HL-60/S4 (cell line): ENCODE results near the gene CLP1.
"Not testable (repeated sequence)": the region's sequence is repeated elsewhere in the genome, so short reads cannot be mapped to it uniquely, and the experiment has no call there.

Experiments
- in situ Hi-C: fragments of 300-500 bp; cut with MboI; formaldehyde crosslinking; loops from 2 replicates; pipeline ENCODE4 v1.14.3; 2022; ENCODE audit warnings: low sequenced_read_pairs

CLP1 gene

GRCh38 chr11:57656885-57657193 is 723 bp upstream of the CLP1 start:
- in situ Hi-C loops: loop anchor here (25.0 kb wide), 1 partner anchor 905 kb away; no protein-coding TSS in a partner anchor

- in situ Hi-C loops: loop anchor here (25.0 kb wide), 1 partner anchor 904 kb away; no protein-coding TSS in a partner anchor
Measured at GRCh38 chr11:57658023-57658361, 430 bp downstream of the CLP1 start.

- in situ Hi-C loops: loop anchor here (10.0 to 25.0 kb wide), 2 partner anchors 135 to 903 kb away; no protein-coding TSS in a partner anchor
Measured at GRCh38 chr11:57659669-57660068, 2.1 kb downstream of the CLP1 start.

- in situ Hi-C loops: loop anchor here (10.0 to 25.0 kb wide), 2 partner anchors 132 to 899 kb away; no protein-coding TSS in a partner anchor
Measured at GRCh38 chr11:57662893-57663292, 5.3 kb downstream of the CLP1 start.

- in situ Hi-C loops: loop anchor here (10.0 to 25.0 kb wide), 2 partner anchors 131 to 898 kb away; no protein-coding TSS in a partner anchor
Measured at GRCh38 chr11:57663975-57664374, 6.4 kb downstream of the CLP1 start.

GRCh38 chr11:57667117-57667735 is 9.7 kb downstream of the CLP1 start:
- in situ Hi-C loops: loop anchor here (10.0 to 25.0 kb wide), 2 partner anchors 128 to 895 kb away; no protein-coding TSS in a partner anchor

- in situ Hi-C loops: loop anchor here (10.0 to 25.0 kb wide), 2 partner anchors 127 to 894 kb away; no protein-coding TSS in a partner anchor
Measured at GRCh38 chr11:57667736-57668433, 10.3 kb downstream of the CLP1 start, which contains the start of gene ZDHHC5. Gene ZDHHC5, plus strand, starts transcription at chr11:57668114. Its CDS starts 4,977 bp downstream, at chr11:57673091.

GRCh38 chr11:57668434-57668782 is 10.8 kb downstream of the CLP1 start:
- in situ Hi-C loops: loop anchor here (10.0 to 25.0 kb wide), 2 partner anchors 126 to 894 kb away; no protein-coding TSS in a partner anchor

- in situ Hi-C loops: loop anchor here (25.0 kb wide), 1 partner anchor 888 kb away; no protein-coding TSS in a partner anchor
Measured at GRCh38 chr11:57674251-57674650, 16.7 kb downstream of the CLP1 start.

GRCh38 chr11:57675176-57675941 is 17.8 kb downstream of the CLP1 start:
- in situ Hi-C loops: no loop called here

- in situ Hi-C loops: no loop called here
Measured at GRCh38 chr11:57679396-57679795, 21.8 kb downstream of the CLP1 start.

GRCh38 chr11:57680552-57680874 is 23.0 kb downstream of the CLP1 start:
- in situ Hi-C loops: no loop called here

- in situ Hi-C loops: no loop called here
Measured at GRCh38 chr11:57681168-57681567, 23.6 kb downstream of the CLP1 start.

GRCh38 chr11:57690474-57690873 is 32.9 kb downstream of the CLP1 start:
- in situ Hi-C loops: not testable (repeated sequence)

GRCh38 chr11:57698843-57699365 is 41.3 kb downstream of the CLP1 start:
- in situ Hi-C loops: no loop called here

- in situ Hi-C loops: no loop called here
Measured at GRCh38 chr11:57699813-57700212, 42.3 kb downstream of the CLP1 start.

GRCh38 chr11:57700425-57700824 is 42.9 kb downstream of the CLP1 start:
- in situ Hi-C loops: no loop called here

- in situ Hi-C loops: no loop called here
Measured at GRCh38 chr11:57703341-57703740, 45.8 kb downstream of the CLP1 start.

- in situ Hi-C loops: no loop called here
Measured at GRCh38 chr11:57704932-57705331, 47.4 kb downstream of the CLP1 start.

- in situ Hi-C loops: not testable (repeated sequence)
Measured at GRCh38 chr11:57705432-57705831, 47.9 kb downstream of the CLP1 start.

- in situ Hi-C loops: no loop called here
Measured at GRCh38 chr11:57709802-57710367, 52.3 kb downstream of the CLP1 start.
